RWPE1 (cell line): ENCODE results near the gene MED13L.

Experiments
- CTCF ChIA-PET: fragments of 350-600 bp; sonication (Branson Sonifier 250); formaldehyde crosslinking; extraction: SDS; loops from one replicate; lab custom pipeline; 2021; lab: Yijun Ruan, JAX
- POLR2A ChIA-PET: fragments of 400-600 bp; formaldehyde crosslinking; extraction: SDS; loops from one replicate; lab custom pipeline; 2020; ENCODE audit warnings: antibody characterized with exemption; ENCODE audit not compliant: low non-redundant PET; lab: Yijun Ruan, JAX
- DNase-seq: peaks from one replicate; pipeline ENCODE4 v3.0.0; 2012; ENCODE audit warnings: low spot score
- H3K27ac ChIP-seq: fragments of 450-650 bp; 2 replicates; pipeline ENCODE4 v1.5.1; 2017
- CTCF ChIP-seq: fragments of 450-650 bp; conservative IDR thresholded peaks from 2 replicates; pipeline ENCODE4 v1.5.1; 2017; ENCODE audit warnings: low read depth, mild to moderate bottlenecking

The MED13L gene

DNA sequence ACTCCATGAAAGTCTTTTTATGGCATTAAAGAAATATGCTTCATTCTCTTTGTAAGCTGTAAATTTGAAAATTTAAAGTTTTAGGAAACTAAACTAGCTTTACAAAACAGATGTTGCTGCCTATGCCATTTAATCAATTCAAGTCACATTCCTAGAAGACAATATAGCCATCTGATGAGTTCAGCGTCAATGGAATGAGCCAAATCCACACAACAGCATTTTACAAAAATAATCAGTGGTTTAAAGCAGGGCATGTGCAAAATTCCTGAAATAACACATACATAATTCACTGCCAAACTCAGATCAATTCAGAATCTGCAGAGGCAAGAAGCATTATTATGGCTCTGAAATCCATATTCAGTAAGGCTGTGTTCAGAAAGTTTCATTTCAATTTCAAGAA lies 75.6 kb downstream of the MED13L start:
- CTCF ChIA-PET = interaction anchor here (0.7 kb wide), 1 partner anchor 34 kb away, joined by 3 read pairs; no protein-coding TSS in a partner anchor
- no peak overlapping the region for H3K27ac ChIP-seq
- DNase-seq = no peak
- POLR2A ChIA-PET = no interaction called here
- no peak for TF ChIP-seq CTCF

DNA sequence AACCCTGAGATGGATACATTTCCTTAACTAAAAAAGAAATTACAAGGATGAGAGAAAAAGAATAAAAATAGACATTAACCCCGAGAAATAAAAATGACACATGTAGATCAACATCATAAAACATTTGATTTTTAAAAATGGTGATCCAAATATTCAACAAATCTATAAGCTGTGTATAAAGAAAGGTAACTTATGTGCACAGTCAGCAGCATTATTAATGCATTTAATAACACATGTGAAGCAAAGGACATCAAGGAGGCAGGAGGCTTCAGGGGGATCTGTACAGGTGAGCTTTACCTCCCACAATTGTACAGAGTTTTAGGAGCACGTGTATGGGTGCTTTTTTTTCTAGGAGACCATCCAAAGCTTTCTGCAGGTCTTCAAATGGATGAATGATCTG lies 76.1 kb downstream of the MED13L start:
- ChIA-PET CTCF (no interaction called here), POLR2A (no interaction called here)
- DNase-seq = no peak
- no peak for TF ChIP-seq CTCF
- no peak overlapping the region for H3K27ac ChIP-seq

DNA sequence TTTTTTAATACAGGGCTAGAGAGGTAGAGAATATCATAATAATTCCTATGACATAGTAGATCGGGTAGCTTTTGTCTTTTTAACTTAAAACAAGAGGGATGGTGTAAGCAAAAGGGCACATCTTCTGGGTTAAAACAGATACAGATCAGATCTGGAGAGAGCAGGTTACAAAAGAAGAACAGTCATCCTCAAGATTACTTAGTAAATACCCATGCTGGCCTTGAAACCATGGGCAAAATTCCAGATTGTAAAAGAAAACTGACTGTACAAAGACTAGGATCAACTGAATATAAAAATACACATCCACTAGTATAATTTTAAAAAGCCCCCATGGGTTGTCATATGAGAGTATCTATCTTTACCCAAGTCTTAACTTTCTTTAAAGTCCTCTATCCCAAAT lies 76.7 kb downstream of the MED13L start:
- H3K27ac ChIP-seq = no peak overlapping the region
- ChIA-PET CTCF (interaction anchor here (0.6 kb wide), 1 partner anchor 223 kb away, joined by 3 read pairs; no protein-coding TSS in a partner anchor), POLR2A (no interaction called here)
- DNase-seq = no peak
- TF ChIP-seq CTCF = no peak

DNA sequence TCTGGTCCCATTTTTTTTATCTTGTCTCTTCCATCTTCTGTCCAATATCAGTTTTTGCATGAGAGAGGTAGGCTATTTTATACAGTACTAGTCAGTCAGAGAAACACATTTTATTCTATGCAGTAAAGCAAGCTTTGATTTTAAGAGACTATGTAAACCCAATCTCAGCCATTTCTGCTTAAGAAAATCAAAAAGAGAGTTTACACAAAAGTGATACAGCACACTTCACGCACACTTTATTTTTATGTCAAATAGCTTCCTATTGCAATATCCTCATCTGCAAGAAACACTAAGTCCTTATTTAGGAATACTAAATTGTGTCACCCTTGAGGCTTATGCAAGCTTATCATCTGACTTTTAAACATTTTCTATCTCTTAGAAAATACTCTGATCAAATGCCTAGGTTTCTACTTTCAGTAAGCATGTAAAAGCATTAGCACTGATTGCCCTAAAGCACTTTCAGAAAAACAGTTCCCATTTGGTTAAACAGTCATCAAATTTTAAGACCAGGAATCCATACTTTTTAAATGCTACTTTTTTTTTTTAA lies 78.3 kb downstream of the MED13L start:
- no peak overlapping the region for H3K27ac ChIP-seq
- POLR2A ChIA-PET = no interaction called here
- no peak for DNase-seq
- TF ChIP-seq CTCF = no peak
- CTCF ChIA-PET = no interaction called here

GRCh38 chr12:116196752-116197718 lies 80.5 kb downstream of the MED13L start:
- TF ChIP-seq CTCF = no peak
- DNase-seq = no peak
- no peak overlapping the region for H3K27ac ChIP-seq
- ChIA-PET CTCF (interaction anchor here (0.6 kb wide), 1 partner anchor 699 kb away, joined by 4 read pairs; no protein-coding TSS in a partner anchor), POLR2A (no interaction called here)

GRCh38 chr12:116196226-116196625 lies 81.3 kb downstream of the MED13L start:
- no peak overlapping the region for H3K27ac ChIP-seq
- CTCF ChIA-PET = interaction anchor here (0.6 kb wide), 1 partner anchor 699 kb away, joined by 4 read pairs; no protein-coding TSS in a partner anchor
- TF ChIP-seq CTCF = no peak
- DNase-seq = no peak
- POLR2A ChIA-PET = no interaction called here
